HepG2 (cell line): ENCODE data around the gene CCR5AS.

Experiments used
- ATAC-seq: fragments of 200-7000 bp; cut with Tn5 transposase; 3 replicates; pipeline ENCODE4 v1.9.1; 2020; ENCODE audit warnings: mild to moderate bottlenecking, moderate library complexity
- BruUV-seq: library from RNA; stranded (reverse); fragments of 400-500 nt; replicated peaks from 2 replicates; lab custom pipeline; 2021; lab: Mats Ljungman, UMichigan
- CTCF ChIA-PET: fragments of 300-600 bp; formaldehyde crosslinking; extraction: SDS; loops from one replicate; lab custom pipeline; 2021; ENCODE audit warnings: low total read pairs, inconsistent platforms, low intra/inter-chr PET ratio; lab: Yijun Ruan, JAX
- POLR2A ChIA-PET: fragments of 350-600 bp; sonication (Branson Sonifier 250); formaldehyde crosslinking; loops from one replicate; lab custom pipeline; 2020; ENCODE audit warnings: antibody characterized with exemption, inconsistent platforms; lab: Yijun Ruan, JAX
- DNase-seq: peaks from one replicate; pipeline ENCODE4 v3.0.0-alpha.2; 2015; ENCODE audit warnings: low spot score
- FAIRE-seq: peaks from 3 replicates; lab custom pipeline; 2011; peaks lifted over from hg19 to GRCh38; lab: Jason Lieb, UNC
- H2AFZ ChIP-seq: one replicate; pipeline ENCODE4 v1.6.1; 2011; ENCODE audit warnings: low read length, inconsistent platforms
- H3K27ac ChIP-seq: fragments of 300-600 bp; 3 replicates; pipeline ENCODE4 v1.8.0; 2011; ENCODE audit warnings: mixed run types, mild to moderate bottlenecking, mixed read lengths, low read length, inconsistent platforms; ENCODE audit not compliant: insufficient read depth; ENCODE audit errors: extremely low read length
- H3K27me3 ChIP-seq, 2 experiments: fragments of 200-600 bp in 1 of 2; 2 replicates in 1 of 2; 3 replicates in 1 of 2; pipeline versions ENCODE4 v1.6.0 to v1.8.0; 2011; ENCODE audit warnings: low read length in 2 of 2, mild to moderate bottlenecking in 2 of 2, moderate library complexity in 2 of 2, inconsistent platforms in 1 of 2; ENCODE audit not compliant: insufficient read depth in 2 of 2, control insufficient read depth in 1 of 2
- H3K36me3 ChIP-seq, 2 experiments: fragments of 200-600 bp in 1 of 2; replicated peaks in 1 of 2; 2 replicates in 1 of 2; 3 replicates in 1 of 2; pipeline versions ENCODE4 v1.5.1 to v1.8.0; 2011; ENCODE audit warnings: low read length in 2 of 2, inconsistent platforms in 1 of 2; ENCODE audit not compliant: insufficient read depth in 2 of 2, control insufficient read depth in 1 of 2
- H3K4me1 ChIP-seq: 2 replicates; pipeline ENCODE4 v1.5.1; 2012; ENCODE audit warnings: low read length, inconsistent platforms; ENCODE audit not compliant: insufficient read depth
- H3K4me2 ChIP-seq: 2 replicates; pipeline ENCODE4 v1.6.0; 2011; ENCODE audit warnings: low read depth, low read length, inconsistent platforms
- H3K4me3 ChIP-seq, 3 experiments: fragments of 200-600 bp in 1 of 3; sonication (generic), shearing (Covaris generic) in 1 of 3; replicated peaks in 1 of 3; 2 replicates each; pipeline ENCODE4 v1.5.1; 2011 to 2016; ENCODE audit warnings: low read length in 3 of 3, inconsistent platforms in 2 of 3, low read depth in 2 of 3, mild to moderate bottlenecking in 2 of 3, control low read depth in 1 of 3, mixed read lengths in 1 of 3; ENCODE audit not compliant: insufficient read depth in 1 of 3
- H3K79me2 ChIP-seq: one replicate; pipeline ENCODE4 v1.6.1; 2011; ENCODE audit warnings: low read length, inconsistent platforms; ENCODE audit not compliant: insufficient read depth
- H3K9ac ChIP-seq: 2 replicates; pipeline ENCODE4 v1.6.0; 2011; ENCODE audit warnings: mild to moderate bottlenecking, low read depth, low read length, inconsistent platforms; ENCODE audit not compliant: insufficient read depth
- H3K9me3 ChIP-seq: 2 replicates; pipeline ENCODE4 v1.5.1; 2012; ENCODE audit warnings: mild to moderate bottlenecking, low read length
- H4K20me1 ChIP-seq: 2 replicates; pipeline ENCODE4 v1.6.0; 2011; ENCODE audit warnings: inconsistent platforms, mild to moderate bottlenecking, low read length, moderate library complexity; ENCODE audit not compliant: insufficient read depth
- HNRNPUL1 ChIP-seq: fragments of 200-400 bp; formaldehyde crosslinking; IDR thresholded peaks from 2 replicates; pipeline ENCODE4 v1.6.1; 2017; ENCODE audit warnings: low read depth, mild to moderate bottlenecking, low read length, moderate library complexity
- HOXD1 ChIP-seq: sonication (generic); formaldehyde crosslinking; IDR thresholded peaks from 2 replicates; pipeline ENCODE4 v1.5.0; 2020; ENCODE audit warnings: missing genetic modification reagents
- MZF1 ChIP-seq: sonication (generic); formaldehyde crosslinking; IDR thresholded peaks from 2 replicates; pipeline ENCODE4 v1.8.1; 2023; ENCODE audit warnings: mild to moderate bottlenecking, missing genetic modification reagents, borderline replicate concordance
- RAD51 ChIP-seq: fragments of 450-650 bp; IDR thresholded peaks from 2 replicates; pipeline ENCODE4 v1.6.1; 2016; ENCODE audit warnings: borderline replicate concordance
- SNAPC2 ChIP-seq: sonication (generic); formaldehyde crosslinking; IDR thresholded peaks from 2 replicates; pipeline ENCODE4 v1.8.1; 2022; ENCODE audit warnings: mild to moderate bottlenecking, missing genetic modification reagents
- ZNF124 ChIP-seq: sonication (generic); formaldehyde crosslinking; IDR thresholded peaks from 2 replicates; pipeline ENCODE4 v1.4.0; 2020; ENCODE audit warnings: missing genetic modification reagents
- ZNF20 ChIP-seq: sonication (generic); formaldehyde crosslinking; IDR thresholded peaks from 2 replicates; pipeline ENCODE4 v1.4.0; 2020; ENCODE audit warnings: mild to moderate bottlenecking, moderate library complexity, missing genetic modification reagents
- ZNF484 ChIP-seq: sonication (generic); formaldehyde crosslinking; IDR thresholded peaks from 2 replicates; pipeline ENCODE4 v1.5.1; 2020; ENCODE audit warnings: mild to moderate bottlenecking, low read depth, missing genetic modification reagents, borderline replicate concordance
- ZNF589 ChIP-seq: sonication (generic); formaldehyde crosslinking; conservative IDR thresholded peaks from 2 replicates; pipeline ENCODE4 v1.8.0; 2022; ENCODE audit warnings: mild to moderate bottlenecking, moderate library complexity, missing genetic modification reagents
- ZNF777 ChIP-seq: sonication (generic); formaldehyde crosslinking; IDR thresholded peaks from 2 replicates; pipeline ENCODE4 v1.4.0; 2020; ENCODE audit warnings: missing genetic modification reagents
- ZNF790 ChIP-seq: sonication (generic); formaldehyde crosslinking; IDR thresholded peaks from 2 replicates; pipeline ENCODE4 v1.8.0; 2022; ENCODE audit warnings: missing genetic modification reagents, mild to moderate bottlenecking, borderline replicate concordance
- WGBS: methylation state at CpG from one replicate; pipeline ENCODE4 v1.1.6; 2017; ENCODE audit warnings: low lambda C conversion rate; 5-methylcytosine and 5-hydroxymethylcytosine counted together
- in situ Hi-C: cut with HindIII; loops from 2 replicates; pipeline ENCODE4 v1.10.0; 2017; ENCODE audit warnings: low pct_unique_long_range_greater_than_20kb; ENCODE audit not compliant: extremely low pct_ligation_motif_present
- intact Hi-C: fragments of 100-400 bp; cut with micrococcal nuclease; formaldehyde crosslinking; loops from one replicate; pipeline ENCODE4 v1.10.0; 2022; ENCODE audit not compliant: unreplicated experiment
- TF ChIP-seq, protein P1 (sequence below): sonication (generic); formaldehyde crosslinking; IDR thresholded peaks from 2 replicates; pipeline ENCODE4 v1.8.0; 2022; ENCODE audit warnings: missing genetic modification reagents, mild to moderate bottlenecking, moderate library complexity, borderline replicate concordance

The CCR5AS gene

DNA sequence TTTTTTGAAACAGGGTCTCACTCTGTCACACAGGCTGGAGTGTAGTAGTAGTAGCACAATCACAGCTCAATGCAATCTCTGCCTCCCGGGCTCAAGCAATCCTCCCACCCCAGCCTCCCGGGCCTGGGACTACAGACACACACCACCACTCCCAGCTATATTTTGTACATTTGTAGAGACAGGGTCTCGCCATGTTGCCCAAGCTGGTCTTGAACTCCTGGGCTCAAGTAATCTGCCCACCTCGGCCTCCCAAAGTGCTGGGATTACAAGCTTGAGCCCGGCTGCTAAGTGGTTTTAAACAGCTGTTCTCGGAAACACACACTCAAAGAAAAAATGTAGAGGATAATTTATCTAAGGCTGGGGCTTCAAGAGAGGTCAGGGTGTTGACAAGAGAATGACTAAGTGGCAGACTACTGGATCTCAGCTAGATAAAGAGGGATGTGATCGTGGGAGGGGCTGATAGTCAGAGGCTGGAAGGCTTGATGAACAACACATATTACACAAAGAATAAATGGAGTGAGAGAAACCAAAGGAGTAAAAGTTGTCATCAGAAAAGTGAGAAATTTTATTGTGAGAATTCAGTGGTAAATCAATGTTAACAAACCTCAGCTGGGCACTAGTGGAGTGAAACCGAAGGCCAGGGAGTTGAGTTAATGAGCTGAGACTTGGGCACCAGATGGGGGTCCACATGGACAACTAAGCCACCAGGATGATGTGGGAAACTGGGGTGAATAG, 6.7 kb downstream of the CCR5AS start:
- no peaks in the 10 kb centered on the region for H3K36me3 ChIP-seq
- no peak for ATAC-seq
- H2AFZ ChIP-seq: no peak overlapping the region
- H3K27me3 ChIP-seq: peaks cover 0 to 8% of the 10 kb centered on the region in 2 experiments; a peak in 1 of 5 replicates
- H3K9ac ChIP-seq: no peak overlapping the region
- no peaks in the 10 kb centered on the region for H3K79me2 ChIP-seq
- no peaks in the 10 kb centered on the region for H4K20me1 ChIP-seq
- POLR2A ChIA-PET: no interaction called here
- H3K4me2 ChIP-seq: no peak overlapping the region
- 14% methylated on average over 8 of the region's 8 CpGs for WGBS
- no TSS peak for BruUV-seq
- no peak for FAIRE-seq
- H3K9me3 ChIP-seq: no peaks in the 10 kb centered on the region
- in situ Hi-C loops (no loop called here), intact Hi-C loops (no loop called here)
- CTCF ChIA-PET: no interaction called here
- no peaks in the 10 kb centered on the region for H3K4me1 ChIP-seq
- no peak overlapping the region for H3K27ac ChIP-seq
- TF ChIP-seq HNRNPUL1 (no peak), RAD51 (no peak), ZNF484 (no peak)
- H3K4me3 ChIP-seq: no peak overlapping the region
- DNase-seq: no peak

DNA sequence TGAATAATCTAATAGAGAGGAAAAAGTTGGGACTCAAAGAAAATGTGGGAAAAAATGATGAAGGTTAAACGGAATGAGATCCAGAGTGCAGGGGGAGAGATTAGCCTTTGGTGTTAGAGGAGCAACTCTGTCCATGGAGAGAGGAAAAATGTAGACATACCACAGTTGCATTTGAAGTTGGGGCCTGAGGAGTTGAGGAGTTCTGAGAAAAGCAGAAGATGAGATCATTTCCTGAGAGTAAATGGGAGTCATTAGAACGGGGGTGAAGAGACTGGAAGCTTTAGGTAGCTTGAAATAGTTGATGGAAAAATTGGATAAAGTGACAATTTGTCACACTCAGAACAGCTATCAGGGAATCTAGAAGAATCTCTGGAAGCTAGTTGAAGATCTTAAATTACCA, 7.3 kb downstream of the CCR5AS start:
- no peak overlapping the region for H3K27ac ChIP-seq
- no peaks in the 10 kb centered on the region for H4K20me1 ChIP-seq
- H3K27me3 ChIP-seq: peaks cover 0 to 8% of the 10 kb centered on the region in 2 experiments; a peak in 1 of 5 replicates
- intact Hi-C loops: no loop called here
- no peaks in the 10 kb centered on the region for H3K4me1 ChIP-seq
- ATAC-seq: no peak
- no peak for FAIRE-seq
- ChIA-PET POLR2A (no interaction called here), CTCF (no interaction called here)
- in situ Hi-C loops: no loop called here
- no peak for DNase-seq
- no peaks in the 10 kb centered on the region for H3K9me3 ChIP-seq
- no peak overlapping the region for H3K9ac ChIP-seq
- H3K4me2 ChIP-seq: no peak overlapping the region
- H3K79me2 ChIP-seq: no peaks in the 10 kb centered on the region
- H3K4me3 ChIP-seq: no peak overlapping the region
- no peak overlapping the region for H2AFZ ChIP-seq
- WGBS: 23% methylated on average over 2 of the region's 2 CpGs
- TF ChIP-seq ZNF790 (CRISPR knock-in tag) (no peak), SNAPC2 (CRISPR knock-in tag) (no peak), ZNF20 (no peak), HOXD1 (CRISPR knock-in tag) (no peak), ZNF124 (no peak), ZNF777 (CRISPR knock-in tag) (no peak), ZNF589 (no peak), MZF1 (CRISPR knock-in tag) (no peak)
- TF ChIP-seq, protein P1, sequence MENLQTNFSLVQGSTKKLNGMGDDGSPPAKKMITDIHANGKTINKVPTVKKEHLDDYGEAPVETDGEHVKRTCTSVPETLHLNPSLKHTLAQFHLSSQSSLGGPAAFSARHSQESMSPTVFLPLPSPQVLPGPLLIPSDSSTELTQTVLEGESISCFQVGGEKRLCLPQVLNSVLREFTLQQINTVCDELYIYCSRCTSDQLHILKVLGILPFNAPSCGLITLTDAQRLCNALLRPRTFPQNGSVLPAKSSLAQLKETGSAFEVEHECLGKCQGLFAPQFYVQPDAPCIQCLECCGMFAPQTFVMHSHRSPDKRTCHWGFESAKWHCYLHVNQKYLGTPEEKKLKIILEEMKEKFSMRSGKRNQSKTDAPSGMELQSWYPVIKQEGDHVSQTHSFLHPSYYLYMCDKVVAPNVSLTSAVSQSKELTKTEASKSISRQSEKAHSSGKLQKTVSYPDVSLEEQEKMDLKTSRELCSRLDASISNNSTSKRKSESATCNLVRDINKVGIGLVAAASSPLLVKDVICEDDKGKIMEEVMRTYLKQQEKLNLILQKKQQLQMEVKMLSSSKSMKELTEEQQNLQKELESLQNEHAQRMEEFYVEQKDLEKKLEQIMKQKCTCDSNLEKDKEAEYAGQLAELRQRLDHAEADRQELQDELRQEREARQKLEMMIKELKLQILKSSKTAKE (CRISPR knock-in tag): no peak
- no peaks in the 10 kb centered on the region for H3K36me3 ChIP-seq
- BruUV-seq: no TSS peak
